Stimulated activated CD8-positive, alpha-beta memory T cell treated with anti-CD3 and anti-CD28 coated beads, Interleukin-4, amount 100 ng/mL, for 1 hour (primary cell): ENCODE results near the gene CCT8L2.
"Not testable (repeated sequence)": the region's sequence is repeated elsewhere in the genome, so short reads cannot be mapped to it uniquely, and the experiment has no call there.

Source experiments
- DNase-seq, 2 donors: peaks; one replicate each; pipeline ENCODE4 v3.0.0-alpha.2; 2020; ENCODE audit warnings: low read depth in 2 of 2, low spot score in 1 of 2

CCT8L2 gene, protein sequence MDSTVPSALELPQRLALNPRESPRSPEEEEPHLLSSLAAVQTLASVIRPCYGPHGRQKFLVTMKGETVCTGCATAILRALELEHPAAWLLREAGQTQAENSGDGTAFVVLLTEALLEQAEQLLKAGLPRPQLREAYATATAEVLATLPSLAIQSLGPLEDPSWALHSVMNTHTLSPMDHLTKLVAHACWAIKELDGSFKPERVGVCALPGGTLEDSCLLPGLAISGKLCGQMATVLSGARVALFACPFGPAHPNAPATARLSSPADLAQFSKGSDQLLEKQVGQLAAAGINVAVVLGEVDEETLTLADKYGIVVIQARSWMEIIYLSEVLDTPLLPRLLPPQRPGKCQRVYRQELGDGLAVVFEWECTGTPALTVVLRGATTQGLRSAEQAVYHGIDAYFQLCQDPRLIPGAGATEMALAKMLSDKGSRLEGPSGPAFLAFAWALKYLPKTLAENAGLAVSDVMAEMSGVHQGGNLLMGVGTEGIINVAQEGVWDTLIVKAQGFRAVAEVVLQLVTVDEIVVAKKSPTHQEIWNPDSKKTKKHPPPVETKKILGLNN

DNA sequence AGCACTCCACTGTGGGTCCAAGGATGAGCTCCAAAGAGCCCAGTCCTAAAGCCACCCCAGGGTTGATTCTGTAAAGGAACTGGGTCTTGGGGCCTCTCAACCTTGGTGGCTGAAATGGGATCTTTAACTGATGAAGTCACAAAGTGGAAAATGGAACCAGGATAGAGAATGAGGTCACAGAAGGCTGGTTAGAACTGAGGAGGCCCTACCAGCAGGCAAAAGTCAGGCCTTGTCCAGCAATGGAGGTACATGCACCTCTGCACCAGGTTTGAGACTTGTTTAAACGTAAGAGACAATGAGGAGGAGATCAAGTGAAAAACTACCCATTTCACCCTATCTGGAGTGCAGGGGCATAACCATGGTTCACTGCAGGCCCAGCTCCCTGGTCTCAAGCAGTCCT lies at the start of gene CCT8L2:
CCT8L2 (minus strand) TSS at position 101 of the 400 bp plus-strand sequence. CDS start 260 bp downstream, outside the sequence.
- not testable (repeated sequence) for DNase-seq

DNA sequence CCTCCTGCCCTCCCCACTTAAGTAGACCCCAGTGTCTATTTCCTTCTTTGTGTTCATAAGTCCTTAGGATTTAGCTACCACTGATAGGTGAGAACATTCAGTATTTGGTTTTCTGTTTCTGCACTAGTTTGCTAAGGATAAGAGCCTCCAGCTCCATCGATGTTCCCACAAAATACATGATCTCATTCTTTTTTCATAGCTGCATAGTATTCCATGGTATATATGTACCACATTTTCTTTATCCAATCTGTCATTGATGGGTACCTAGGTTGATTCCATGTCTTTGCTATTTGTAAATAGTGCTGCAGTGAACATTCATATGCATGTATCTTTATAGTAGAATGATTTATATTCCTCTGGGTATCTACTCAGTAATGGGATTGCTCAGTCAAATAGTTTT lies 42.8 kb upstream of the CCT8L2 start:
- not testable (repeated sequence) for DNase-seq

DNA sequence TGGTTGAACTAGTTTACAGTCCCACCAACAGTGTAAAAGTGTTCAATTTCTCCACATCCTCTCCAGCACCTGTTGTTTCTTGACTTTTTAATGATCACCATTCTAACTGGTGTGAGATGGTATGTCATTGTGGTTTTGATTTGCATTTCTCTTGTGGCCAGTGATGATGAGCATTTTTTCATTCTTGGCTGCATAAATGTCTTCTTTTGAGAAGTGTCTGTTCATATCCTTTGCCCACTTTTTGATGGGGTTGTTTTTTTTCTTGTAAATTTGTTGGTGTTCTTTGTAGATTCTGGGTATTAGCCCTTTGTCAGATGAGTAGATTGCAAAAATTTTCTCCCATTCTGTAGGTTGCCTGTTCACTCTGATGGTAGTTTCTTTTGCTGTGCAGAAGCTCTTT lies 41.5 kb upstream of the CCT8L2 start:
- not testable (repeated sequence) for DNase-seq

DNA sequence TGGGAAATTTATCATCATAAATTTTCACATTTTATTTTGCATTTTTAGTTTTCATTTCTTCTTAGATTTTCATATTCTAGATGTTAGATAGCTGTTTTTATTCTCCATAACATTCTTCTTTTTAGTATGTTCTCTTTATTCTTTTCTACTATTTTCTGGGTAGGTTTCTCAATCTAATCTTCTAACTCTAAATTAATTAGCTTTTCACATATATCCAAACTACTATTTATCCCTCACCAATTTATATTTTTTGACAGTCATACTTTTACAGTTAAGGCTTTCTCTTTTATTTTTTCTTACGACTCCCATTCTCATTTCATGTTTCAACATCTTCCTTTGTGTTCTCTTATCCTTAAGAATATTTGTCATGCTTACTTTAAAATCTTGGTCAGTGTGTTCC lies 35.9 kb upstream of the CCT8L2 start:
- DNase-seq = not testable (repeated sequence)

DNA sequence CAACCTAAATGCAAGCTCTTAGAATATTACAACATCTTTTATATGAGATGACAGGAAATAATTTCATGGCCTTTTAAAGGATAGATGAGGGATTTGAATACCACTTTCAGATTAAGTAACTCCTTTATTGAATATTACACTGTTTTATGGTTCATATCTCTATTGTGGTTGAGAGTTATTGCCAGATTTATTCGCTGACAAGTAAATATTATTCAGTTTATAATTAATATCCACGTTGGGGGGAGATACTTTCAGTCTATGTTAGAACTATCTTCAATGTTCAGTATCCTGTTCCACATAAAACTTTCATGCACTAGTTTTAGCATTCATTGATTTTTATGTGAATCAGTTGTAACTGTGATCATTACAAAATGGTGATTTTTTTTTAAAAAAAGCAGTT lies 32.4 kb upstream of the CCT8L2 start:
- not testable (repeated sequence) for DNase-seq

- not testable (repeated sequence) for DNase-seq
Observed at GRCh38 chr22:16623595-16623994, 31.0 kb upstream of the CCT8L2 start.

DNA sequence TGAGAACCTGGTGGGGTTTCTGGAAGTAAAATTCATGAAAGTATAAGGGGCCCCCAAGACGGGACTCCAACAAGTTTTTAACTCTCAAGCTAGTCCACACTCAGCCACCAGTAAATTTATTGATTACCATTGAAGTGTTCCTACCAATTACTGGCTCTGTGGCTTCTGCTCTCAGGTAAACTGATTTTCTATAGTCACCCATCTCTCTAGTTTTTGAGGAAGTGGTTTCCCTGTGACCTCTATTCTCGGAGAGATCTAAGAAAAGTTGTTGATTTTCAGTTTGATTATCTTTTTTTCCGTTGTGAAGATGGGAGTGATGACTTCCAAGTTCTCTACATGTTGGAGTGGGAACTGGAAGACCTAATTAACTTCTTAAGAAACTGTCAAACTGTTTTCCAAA lies 24.9 kb upstream of the CCT8L2 start:
- DNase-seq = not testable (repeated sequence)

DNA sequence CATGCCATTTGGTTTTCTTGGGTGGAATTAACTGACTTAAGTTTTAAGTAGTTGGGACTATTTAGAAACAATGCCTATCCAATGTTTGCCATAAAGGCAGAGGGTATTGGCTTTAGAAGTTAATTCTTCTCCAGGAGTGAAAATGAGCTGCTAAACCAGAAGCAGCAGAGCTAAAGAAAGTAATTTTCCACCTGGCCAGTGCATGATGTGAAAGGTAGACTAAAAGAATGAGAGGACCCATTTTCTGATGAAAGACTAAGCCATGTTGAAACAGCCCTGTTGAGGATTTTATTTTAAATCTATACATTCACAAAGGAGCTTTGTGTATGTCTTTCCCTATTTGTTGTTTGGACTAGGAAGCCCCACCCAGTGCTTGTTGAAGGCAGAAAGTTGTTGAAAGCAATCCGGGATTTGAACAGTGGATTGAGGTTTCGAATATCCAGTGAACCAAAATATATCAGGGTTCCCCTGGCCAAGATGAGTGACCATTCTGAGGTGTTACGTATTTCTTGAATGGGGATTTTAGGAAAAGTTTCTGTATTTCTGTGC lies 23.9 kb upstream of the CCT8L2 start:
- DNase-seq = not testable (repeated sequence)

DNA sequence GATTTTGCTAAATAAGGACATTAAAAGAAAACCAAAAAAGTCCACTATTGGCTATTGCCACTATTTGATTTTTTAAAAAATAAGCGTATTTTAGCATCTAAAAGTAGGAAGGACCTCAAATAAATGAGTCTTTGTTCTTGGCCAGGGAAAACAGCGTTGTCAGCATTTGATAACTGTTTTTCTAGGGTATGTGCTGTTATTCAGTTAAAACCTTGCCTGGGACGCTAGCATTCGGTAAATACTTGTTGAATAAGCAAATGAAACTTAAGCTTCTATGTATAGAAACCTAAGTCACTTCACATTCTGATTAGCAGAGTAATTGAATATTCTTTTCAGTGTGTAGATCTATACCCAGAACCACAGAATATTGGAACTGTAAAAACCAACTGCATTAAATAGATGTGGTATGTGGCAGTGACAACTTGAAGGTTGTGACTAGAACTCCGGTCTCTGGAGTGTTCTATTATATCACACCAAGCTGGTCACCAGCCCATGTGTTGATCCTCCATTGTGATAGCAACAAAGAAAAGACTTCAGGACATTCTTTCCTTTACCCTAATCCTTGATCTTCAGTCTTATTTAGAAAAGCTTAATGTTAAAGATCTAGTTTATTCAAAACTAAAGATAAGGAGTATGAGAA lies 23.1 kb upstream of the CCT8L2 start:
- not testable (repeated sequence) for DNase-seq

DNA sequence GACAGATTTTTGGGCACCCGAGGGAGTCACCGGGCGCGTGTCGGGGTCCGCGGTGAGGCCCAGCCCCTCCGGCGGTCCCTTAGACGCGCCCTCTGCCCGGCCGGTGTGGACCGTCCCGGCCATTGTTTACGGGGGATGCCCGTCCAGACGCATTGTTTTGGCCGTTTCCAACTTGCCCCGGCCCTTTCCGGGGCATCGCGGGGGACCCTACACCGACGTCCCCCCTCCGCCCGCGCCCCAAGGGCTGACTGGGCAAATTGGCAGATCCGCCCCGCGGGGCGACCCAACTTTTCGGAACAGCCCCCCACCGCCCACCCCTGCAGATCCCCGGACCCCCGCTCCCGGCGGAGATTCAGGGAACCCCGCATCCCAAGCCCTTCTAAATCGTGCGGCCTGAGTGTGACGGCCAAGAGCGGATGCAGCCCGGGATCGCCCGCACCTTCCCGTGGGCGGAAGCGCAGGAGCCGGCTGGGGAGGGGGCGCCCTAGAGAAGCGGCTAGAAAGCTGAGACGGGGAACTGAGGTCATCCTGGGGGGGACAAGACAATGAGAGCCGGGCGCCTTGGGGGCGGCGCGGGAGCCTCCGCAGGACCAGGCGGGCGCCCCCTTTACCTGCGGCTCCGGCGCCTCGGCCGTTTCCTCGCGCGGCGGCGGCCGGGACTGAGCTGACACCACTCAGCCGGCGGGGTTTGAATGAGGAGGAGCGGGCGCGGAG lies 17.1 kb upstream of the CCT8L2 start:
- DNase-seq = no peak

GRCh38 chr22:16608931-16609330 lies 16.3 kb upstream of the CCT8L2 start:
- no peak for DNase-seq

- DNase-seq = not testable (repeated sequence)
Observed at GRCh38 chr22:16604257-16604998, 11.8 kb upstream of the CCT8L2 start.

DNA sequence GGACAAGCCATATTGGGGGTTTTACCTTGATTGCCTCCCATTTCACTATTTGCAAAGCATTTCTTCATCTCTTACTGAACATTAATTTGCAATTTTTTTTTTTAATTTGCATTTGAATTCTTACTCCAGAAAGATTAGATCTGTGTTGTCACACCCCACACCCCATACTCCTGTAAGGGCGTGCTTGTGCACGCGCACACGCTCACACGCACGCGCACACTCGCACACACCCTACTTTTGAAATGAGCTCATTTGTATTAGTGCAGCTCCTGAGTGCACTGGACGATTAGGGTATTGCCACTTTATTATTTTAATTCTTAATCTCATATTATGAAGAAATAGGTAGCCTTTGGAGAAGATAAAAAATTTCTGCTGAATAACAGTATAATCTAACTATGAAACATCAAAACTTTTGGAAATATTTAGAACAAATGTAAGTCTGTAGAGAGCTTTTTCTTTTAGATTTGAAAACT lies 11.2 kb upstream of the CCT8L2 start:
- DNase-seq = not testable (repeated sequence)

- DNase-seq = no peak
Observed at GRCh38 chr22:16603448-16603768, 10.8 kb upstream of the CCT8L2 start.

GRCh38 chr22:16602728-16603447 lies 10.3 kb upstream of the CCT8L2 start:
- DNase-seq = not testable (repeated sequence)

- DNase-seq = not testable (repeated sequence)
Observed at GRCh38 chr22:16602224-16602727, 9.7 kb upstream of the CCT8L2 start.

- DNase-seq = no peak
Observed at GRCh38 chr22:16601437-16602223, 9.0 kb upstream of the CCT8L2 start.

DNA sequence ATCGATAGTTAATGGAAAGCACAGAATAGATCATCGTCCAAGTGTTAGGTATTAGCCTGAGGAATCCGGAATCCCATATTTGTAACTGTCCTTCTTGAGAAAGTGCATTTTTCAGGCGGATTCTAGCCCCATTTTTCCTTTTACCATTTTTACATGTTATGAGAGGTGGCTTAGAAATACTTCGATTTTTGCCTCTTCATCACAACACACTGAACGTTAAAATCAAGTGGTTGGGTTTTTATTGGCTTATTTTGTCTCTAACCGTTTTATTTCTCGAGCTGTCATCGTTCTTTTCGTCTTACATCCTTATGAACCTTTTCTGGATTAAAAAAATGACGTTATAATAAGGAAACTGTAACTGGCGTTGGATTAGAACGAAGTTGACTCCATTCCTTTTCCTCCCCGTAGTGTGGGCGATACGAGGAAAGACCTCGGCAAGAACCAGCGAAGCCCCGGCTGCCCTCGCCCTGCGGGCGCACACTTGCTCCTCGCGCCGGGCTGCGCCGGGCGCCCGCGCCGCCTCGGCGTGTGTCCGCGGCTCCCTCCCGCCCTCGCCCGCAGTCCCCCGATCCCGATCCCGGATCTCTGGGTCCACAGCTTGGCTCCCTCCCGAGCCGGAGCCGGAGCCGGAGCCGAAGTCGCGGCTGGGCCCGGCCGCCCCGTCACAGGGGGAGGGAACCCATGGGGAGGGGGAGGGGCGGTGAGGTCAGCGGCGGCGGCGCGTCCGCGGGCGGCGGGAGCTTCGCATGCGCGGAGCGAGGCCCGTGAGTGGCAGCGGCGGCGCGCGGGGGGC lies 8.2 kb upstream of the CCT8L2 start:
- DNase-seq = peak in 1 of 2 donors; percentile 46
